Myocyte (in vitro differentiated cells): ENCODE measurements around the gene NEUROD1. TPM values are rescaled to one million over a fixed set of nuclear protein-coding genes. Genes with fewer than 3 reads are reported as not detected.
"Not testable (repeated sequence)": the region's sequence is repeated elsewhere in the genome, so short reads cannot be mapped to it uniquely, and the experiment has no call there.

Source experiments
- DNase-seq: peaks from one replicate; pipeline ENCODE4 v3.0.0-alpha.2; 2012; ENCODE audit warnings: low read depth
- polyA plus RNA-seq: library from polyadenylated mRNA; unstranded; fragments of >200 nt; gene quantifications from one replicate; pipeline ENCODE4 v1.2.1, GENCODE V29; 2012; ENCODE audit warnings: missing spikeins
- total RNA-seq: library from RNA; depleted of rRNA; stranded (reverse); fragments of >200 nt; gene quantifications from 2 replicates; pipeline ENCODE4 v1.2.3, GENCODE V29; 2014

The NEUROD1 gene
- not detected in 2 replicates for total RNA-seq
- not detected for polyA plus RNA-seq

GRCh38 chr2:181680055-181680936 lies at the start of gene NEUROD1:
NEUROD1 (minus strand) TSS chr2:181680517; CDS start chr2:181678860, 1,657 bp downstream.
- peak; percentile 36 for DNase-seq

DNA sequence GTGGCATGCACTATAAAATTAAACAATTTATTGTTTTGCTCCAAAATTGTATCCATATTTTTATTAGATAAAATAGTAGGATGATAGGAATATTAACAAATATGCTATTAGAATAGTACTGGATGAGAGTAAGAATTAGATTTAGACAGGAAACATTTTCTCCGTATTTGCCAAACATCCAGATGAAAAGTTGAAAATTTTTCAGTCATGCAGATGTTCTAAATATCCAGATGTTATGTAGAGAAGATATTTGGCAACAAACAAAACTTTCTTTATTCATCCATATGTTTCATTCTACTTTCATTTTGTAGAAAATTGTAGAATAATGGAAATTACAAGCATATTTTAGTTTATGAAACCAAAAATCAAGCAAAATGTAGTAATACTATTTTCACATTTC lies 45.2 kb upstream of the NEUROD1 start:
- no peak for DNase-seq

- DNase-seq = no peak
Observed at GRCh38 chr2:181724662-181725061, 44.3 kb upstream of the NEUROD1 start.

DNA sequence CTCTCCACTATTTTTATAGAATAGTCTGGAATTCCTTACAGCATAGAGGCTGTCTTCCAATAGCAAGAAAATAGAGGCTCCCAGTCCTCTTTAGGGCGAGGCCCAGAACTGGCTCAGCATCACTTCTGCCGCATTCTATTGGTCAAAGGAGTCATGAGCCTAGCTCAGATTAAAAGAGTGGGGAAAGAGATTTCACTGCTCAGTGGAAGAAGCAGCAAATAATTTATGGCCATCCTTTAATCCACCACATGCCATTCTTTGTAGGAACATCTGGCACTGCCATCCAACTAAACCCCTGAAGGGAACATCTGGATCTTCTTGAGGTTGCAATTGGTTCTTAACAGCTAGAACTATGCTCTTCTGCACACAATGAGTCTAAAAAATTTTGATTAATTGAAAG lies 43.4 kb upstream of the NEUROD1 start:
- DNase-seq = no peak

GRCh38 chr2:181715033-181715630 lies 34.8 kb upstream of the NEUROD1 start:
- peak; percentile 87 for DNase-seq

- not testable (repeated sequence) for DNase-seq
Observed at GRCh38 chr2:181711051-181711450, 30.7 kb upstream of the NEUROD1 start.

DNA sequence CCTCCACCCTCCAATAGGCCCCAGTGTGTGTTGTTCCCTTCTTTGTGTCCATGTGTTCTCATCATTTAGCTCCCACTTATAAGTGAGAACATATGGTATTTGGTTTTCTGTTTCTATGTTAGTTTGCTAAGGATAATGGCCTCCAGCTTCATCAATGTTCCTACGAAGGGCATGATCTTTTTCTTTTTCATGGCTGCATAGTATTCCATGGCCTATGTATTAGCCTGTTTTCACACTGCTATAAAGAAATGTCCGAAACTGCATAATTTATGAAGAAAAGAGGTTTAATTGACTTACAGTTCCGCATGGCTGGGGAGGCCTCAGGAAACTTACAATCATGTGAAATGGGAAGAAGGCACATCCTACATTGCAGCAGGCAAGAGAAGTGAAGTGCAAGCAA lies 22.2 kb upstream of the NEUROD1 start:
- DNase-seq = not testable (repeated sequence)

DNA sequence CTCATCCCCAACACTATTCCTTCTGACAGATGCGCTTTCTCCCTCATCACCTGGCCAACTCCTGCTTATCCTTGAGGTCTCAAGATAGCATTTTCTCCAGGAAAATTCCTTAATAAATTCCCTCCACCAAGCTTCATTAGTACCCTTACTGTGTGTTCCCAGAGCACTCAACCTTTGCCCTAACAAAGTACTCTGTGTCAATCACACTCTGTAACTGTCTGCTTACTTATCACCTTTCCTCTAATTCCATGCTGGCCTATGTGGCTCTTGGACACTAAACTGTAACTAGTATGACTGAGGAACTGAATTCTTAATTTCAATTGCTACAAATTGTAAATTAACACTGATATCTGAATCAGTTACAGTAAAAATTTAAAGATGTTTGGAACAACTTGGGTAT lies 17.9 kb upstream of the NEUROD1 start:
- DNase-seq = no peak

GRCh38 chr2:181697571-181697970 lies 17.3 kb upstream of the NEUROD1 start:
- no peak for DNase-seq

DNA sequence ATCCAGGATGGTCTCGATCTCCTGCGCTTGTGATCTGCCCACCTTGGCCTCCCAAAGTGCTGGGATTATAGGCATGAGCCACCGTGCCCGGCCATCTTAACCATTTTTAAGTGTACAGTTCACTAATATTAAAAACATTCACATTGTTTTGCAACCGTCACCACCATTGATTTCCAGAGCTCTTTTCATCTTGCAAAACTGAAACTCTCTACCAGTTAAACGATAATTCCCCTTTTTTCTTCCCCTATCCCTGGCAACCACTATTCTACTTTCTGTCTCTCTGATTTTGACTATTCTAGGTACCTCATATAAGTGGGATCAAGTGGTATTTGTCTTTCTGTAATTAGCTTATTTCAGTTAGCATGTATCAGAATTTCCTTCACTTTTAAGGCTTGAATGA lies 16.8 kb upstream of the NEUROD1 start:
- DNase-seq = no peak

- DNase-seq = no peak
Observed at GRCh38 chr2:181694271-181694670, 14.0 kb upstream of the NEUROD1 start.

GRCh38 chr2:181690860-181691259 lies 10.5 kb upstream of the NEUROD1 start:
- DNase-seq = no peak

- DNase-seq = no peak
Observed at GRCh38 chr2:181686576-181687185, 6.4 kb upstream of the NEUROD1 start.

DNA sequence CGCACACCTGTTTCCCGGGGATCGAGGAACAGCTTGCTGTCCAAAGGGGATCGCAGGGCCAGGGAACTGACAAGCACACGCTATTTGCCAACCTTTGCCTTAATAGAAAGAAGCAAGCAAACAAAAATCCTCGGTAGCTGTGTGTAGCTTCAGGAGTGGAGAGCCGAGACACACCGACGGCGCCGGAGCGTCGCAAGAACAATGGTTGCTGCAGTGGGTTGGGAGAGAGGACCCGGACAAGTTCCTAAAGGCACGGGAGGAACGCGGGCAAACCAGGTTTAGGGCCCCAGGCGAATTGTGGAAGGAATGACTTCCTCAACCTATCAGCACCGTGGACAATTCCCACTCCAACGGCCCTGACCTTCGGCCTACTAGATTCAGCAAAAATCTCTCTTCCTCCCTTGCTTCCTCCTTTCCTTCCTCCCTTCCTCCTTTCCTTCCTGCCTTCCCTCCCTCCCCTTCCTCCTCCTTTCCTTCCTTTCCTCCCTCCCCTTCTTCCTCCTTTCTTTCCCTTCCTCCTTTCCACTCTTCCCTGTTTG lies 4.9 kb upstream of the NEUROD1 start:
- peak; percentile 33 for DNase-seq

- DNase-seq = no peak
Observed at GRCh38 chr2:181684454-181685149, 4.3 kb upstream of the NEUROD1 start.

GRCh38 chr2:181683518-181684453 lies 3.5 kb upstream of the NEUROD1 start:
- DNase-seq = no peak

DNA sequence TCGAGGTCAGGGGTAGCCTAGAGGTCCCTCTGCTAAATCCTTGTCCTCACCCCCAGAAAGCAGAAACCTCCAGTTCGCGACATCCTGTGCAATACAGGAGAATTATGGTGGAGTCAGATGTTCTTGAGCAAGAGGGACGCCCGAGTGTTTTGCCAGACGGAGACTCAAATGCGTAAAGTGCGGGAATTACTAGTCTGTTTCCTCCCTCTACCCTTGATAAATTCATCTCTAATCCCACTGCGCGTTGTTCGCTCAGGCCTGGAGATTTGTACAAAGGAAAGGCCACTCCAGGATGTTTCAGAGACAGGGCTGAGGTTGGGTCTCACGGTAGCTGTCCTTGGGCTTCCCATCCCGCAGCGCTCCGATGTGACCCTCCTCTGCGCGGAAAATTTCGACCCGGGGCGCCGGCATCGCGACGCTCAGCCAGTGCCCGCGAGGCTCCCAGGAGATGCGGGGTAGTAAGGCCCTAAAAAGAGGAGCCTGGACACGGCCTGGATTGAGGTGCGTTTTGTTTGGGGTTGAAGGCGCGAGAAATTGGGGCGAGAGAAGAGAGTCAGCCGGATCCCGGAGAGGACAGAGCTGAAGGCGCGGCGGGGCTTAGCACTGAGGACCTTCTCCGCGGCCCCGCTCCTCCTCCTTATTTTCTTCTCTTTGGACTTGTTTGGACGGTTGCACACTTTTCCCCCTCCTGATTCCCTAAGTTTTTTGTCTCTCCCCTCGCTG lies 2.6 kb upstream of the NEUROD1 start:
- DNase-seq = no peak

GRCh38 chr2:181682026-181682789 lies 1.9 kb upstream of the NEUROD1 start:
- DNase-seq = no peak
